Ramos (cell line): ENCODE results near the gene EHBP1L1.
"Not testable (repeated sequence)": the region's sequence is repeated elsewhere in the genome, so short reads cannot be mapped to it uniquely, and the experiment has no call there.

Experiments used
- in situ Hi-C: fragments of 300-500 bp; cut with MboI; formaldehyde crosslinking; loops from one replicate; pipeline ENCODE4 v1.14.3; 2022; ENCODE audit warnings: low sequenced_read_pairs; ENCODE audit not compliant: unreplicated experiment

Gene EHBP1L1

DNA sequence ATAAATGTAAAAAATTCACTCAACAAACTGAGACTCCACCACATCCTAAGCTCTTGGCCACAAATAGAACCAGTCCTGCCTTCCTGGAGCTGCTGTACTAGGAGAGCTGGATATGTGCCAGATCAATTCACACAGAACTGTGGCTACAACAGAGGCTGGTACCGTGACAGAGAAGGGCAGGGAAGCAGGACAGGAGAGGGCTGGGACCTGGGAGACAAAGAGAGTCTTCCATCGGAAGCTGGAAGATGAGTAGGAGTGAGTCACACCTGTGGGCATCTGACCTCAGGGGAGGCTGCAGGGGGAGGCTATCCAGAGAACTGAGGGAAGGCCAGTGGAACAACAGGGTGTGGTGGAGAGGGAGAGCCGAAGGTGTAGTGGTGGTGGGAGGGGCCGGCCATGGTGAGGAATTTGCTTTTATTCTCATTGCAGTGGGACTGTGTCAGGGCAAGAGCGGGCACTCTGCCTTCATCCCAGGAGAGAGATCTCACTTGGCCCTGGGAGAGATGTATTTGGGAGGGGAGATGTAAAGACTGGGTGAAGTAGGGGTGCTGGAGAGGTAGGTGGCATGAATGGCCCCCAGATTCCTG is 15.8 kb upstream of the EHBP1L1 start:
- in situ Hi-C loops = no loop called here

GRCh38 chr11:65560555-65561418 is 15.1 kb upstream of the EHBP1L1 start:
- in situ Hi-C loops = no loop called here

DNA sequence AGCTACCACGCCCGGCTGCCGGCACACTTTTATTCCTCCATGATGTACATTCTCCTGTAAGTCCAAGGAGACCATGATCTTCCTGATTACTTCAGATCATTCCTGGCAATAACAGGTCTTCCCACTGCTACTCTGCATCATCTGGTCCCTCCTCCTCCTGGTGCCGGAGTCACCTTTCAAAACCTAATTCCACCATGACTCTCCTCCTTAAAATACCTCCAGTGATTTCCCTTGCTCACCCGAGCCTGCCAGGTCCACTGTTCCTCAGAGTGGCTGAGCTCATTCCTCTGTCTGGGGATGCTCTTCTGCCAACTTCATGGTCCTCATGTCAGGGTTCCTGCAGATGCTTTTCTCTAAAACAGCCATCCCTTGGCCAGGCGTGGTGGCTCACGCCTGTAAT is 13.8 kb upstream of the EHBP1L1 start:
- in situ Hi-C loops = no loop called here

DNA sequence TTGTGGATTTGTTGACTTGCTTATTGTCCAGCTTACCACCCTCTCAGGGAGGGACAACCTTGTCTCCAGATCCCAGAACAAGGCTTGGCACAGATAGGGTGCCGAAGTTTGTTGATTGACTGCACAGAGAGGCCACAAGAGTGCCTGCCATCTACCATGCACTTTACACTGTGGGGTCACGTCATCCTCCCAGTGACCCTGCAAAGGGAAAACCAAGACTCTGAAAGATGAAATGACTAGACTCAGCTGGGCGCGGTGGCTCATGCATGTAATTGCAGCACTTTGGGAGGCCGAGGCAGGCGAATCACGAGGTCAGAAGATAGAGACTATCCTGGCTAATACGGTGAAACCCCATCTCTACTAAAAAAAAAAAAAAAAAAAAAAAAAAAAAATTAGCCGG is 13.1 kb upstream of the EHBP1L1 start:
- in situ Hi-C loops = no loop called here

GRCh38 chr11:65563601-65564000 is 12.3 kb upstream of the EHBP1L1 start:
- in situ Hi-C loops = no loop called here

- in situ Hi-C loops = not testable (repeated sequence)
These were observed 10.8 kb upstream of the EHBP1L1 start for GRCh38 chr11:65564879-65565559.

GRCh38 chr11:65565624-65566453 is 10.0 kb upstream of the EHBP1L1 start:
- in situ Hi-C loops = no loop called here

GRCh38 chr11:65569164-65569972 is 6.5 kb upstream of the EHBP1L1 start:
- in situ Hi-C loops = no loop called here

DNA sequence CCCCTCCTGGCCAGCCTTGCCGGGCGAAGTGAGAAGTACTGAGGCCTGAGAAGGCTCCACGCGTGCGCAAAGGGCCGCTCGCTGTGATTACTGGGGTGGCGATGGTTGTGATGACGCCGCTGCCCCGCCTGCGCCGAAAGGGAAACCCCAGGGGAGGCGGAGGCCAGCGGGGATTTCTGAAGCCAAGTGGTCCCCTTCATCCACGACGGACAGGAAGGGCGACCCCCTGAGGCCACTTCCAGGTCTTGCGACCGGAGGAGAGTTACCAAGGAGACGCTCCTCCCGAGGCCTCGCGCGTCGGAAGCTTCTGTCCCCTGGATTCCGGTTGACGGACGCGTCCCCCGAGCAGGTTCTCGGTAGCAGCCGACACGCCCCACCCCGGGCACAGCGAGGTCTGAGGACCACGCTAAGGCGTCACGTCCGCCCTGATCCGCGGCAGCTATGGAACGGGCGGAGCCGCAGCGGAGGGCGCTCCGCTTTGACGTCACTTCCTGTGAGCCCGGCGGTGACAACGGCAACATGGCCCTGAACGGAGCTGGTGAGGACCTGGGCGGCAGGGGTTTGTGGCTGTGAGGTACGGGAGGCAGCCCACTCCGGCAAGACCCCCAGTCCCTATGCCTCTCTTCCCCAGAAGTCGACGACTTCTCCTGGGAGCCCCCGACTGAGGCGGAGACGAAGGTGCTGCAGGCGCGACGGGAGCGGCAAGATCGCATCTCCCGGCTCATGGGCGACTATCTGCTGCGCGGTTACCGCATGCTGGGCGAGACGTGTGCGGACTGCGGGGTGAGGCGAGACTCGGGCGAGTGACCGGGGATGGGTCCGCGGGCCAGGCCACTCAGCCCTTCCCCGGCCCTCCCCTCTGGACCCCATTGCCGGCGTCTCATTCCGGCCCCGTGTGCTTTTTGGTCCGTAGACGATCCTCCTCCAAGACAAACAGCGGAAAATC is 5.6 kb upstream of the EHBP1L1 start, which contains the start of gene ZNRD2:
TSS of gene ZNRD2 (plus strand) at position 505 of the 946 bp plus-strand sequence. CDS start at position 520, 15 bp downstream.
- in situ Hi-C loops = no loop called here

DNA sequence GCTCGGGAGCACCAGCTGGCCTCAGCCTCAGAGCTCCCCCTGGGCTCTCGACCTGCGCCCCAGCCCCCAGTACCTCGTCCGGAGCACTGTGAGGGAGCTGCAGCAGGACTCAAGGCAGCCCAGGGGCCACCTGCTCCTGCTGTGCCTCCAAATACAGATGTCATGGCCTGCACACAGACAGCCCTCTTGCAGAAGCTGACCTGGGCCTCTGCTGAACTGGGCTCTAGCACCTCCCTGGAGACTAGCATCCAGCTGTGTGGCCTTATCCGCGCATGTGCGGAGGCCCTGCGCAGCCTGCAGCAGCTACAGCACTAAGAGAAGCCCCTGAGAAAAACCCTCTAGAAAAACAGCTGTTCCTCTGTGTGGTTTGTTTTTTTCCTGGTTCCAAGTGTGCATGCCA is 4.4 kb upstream of the EHBP1L1 start:
- in situ Hi-C loops = no loop called here

DNA sequence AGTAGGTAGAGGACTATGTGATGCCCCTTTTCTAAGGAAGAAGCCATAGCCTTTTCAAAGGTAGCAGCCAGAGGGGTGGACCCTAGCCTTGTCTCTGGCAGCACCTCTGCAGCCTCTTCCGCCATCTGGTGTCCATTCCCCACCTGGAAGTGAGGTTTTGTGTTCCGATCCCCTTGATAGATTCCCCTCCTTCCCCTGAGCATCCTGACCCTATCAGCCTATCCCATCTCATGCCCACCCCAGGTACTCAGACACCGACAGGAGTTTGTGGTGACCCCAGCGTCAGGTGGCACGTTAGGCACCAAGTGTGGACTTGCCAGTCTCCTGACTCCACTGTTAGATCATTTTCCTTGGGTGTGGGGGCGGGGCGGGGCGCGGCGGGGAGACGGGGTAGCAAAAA is 3.9 kb upstream of the EHBP1L1 start:
- in situ Hi-C loops = no loop called here

GRCh38 chr11:65572356-65573051 is 3.3 kb upstream of the EHBP1L1 start, which contains the start of gene FAM89B:
Gene FAM89B (plus strand): TSS chr11:65572538. CDS start chr11:65572670, 132 bp downstream.
- in situ Hi-C loops = no loop called here

DNA sequence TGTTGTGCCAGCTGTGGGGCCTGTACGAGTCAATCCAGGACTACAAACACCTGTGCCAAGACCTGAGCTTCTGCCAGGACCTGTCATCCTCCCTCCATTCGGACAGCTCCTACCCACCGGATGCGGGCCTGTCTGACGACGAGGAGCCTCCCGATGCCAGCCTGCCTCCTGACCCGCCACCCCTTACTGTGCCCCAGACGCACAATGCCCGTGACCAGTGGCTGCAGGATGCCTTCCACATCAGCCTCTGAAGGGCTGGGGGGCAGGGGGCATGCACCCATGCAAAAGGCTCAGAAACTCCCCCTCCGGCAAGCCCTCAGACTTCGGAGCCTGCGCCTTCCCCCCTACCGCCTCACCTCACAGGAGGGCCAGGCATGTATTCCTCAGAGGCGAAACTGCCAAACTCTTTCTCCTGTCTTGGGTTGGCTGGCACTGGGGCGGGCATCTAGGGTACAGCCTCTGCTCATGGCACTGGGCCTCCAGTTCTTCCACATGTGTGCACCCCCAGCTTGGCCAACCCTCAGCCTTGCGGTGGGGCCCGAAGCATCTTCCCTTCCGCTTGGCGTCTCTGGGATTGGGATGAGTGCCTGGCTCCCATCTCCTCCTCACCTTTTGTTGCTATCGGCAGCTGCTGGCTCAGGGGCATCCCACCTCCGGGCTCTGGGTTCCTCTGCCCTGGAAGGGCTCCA is 2.3 kb upstream of the EHBP1L1 start:
- in situ Hi-C loops = no loop called here

DNA sequence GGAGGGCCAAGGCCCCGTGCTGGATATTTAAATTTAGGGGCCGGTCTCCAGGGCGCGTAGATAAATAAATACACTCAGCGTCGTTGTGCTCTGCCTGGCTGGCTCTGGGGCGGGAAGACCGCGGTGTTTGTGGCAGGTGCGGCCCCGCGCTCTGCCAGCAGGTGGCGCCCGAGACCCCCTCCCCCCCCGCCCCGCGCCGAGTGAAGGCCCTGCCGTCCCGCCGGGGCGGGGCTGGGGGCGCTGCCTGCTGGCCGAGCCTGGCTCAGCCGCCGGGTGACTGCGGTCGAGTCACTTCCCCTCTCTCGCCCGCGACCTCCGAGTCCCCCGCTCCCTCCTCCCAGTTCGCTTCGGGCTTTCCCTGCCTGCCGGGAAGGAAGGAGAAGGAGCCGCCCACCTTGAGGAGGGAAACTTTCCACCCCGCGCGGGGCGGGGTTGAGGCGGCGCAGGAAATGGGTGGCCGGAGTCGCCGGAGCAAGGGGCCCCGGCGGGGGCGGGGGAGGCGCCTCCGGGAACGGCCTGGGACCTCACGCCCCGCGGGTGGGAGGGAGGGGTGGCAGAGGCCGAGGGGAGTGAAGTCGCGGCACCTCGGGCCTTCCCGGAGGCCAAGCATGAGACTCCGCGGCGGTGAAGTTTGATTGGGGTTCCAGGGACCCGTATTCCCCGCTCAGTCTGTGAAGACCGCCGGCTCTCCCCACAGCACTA is 1.6 kb upstream of the EHBP1L1 start:
- in situ Hi-C loops = no loop called here

- in situ Hi-C loops = no loop called here
These were observed 864 bp upstream of the EHBP1L1 start for GRCh38 chr11:65574811-65575567.
